IMR-90 (cell line): ENCODE results near the gene MTHFS. TPM values are rescaled to one million over a fixed set of nuclear protein-coding genes. Genes with fewer than 3 reads are reported as not detected.

Experiments used
- ATAC-seq: fragments of 200-7000 bp; cut with Tn5 transposase; 2 replicates; pipeline ENCODE4 v1.9.1; 2020; ENCODE audit warnings: low read depth, mild to moderate bottlenecking, moderate library complexity
- BruUV-seq: library from RNA; stranded (reverse); fragments of 400-500 nt; replicated peaks from 2 replicates; lab custom pipeline; 2021; lab: Mats Ljungman, UMichigan
- CTCF ChIA-PET: fragments of 300-600 bp; formaldehyde crosslinking; extraction: SDS; loops from one replicate; lab custom pipeline; 2021; ENCODE audit warnings: antibody characterized with exemption; lab: Yijun Ruan, JAX
- POLR2A ChIA-PET: fragments of 300-600 bp; sonication (Branson Sonifier 250); formaldehyde crosslinking; loops from one replicate; lab custom pipeline; 2022; ENCODE audit warnings: antibody characterized with exemption; ENCODE audit not compliant: unreplicated experiment; lab: Charles Lee
- DNase-seq: peaks from one replicate; pipeline ENCODE4 v3.0.0; 2013
- H2AFZ ChIP-seq: replicated peaks from 2 replicates; pipeline ENCODE3; 2013; ENCODE audit warnings: low read length, mild to moderate bottlenecking; ENCODE audit not compliant: poor library complexity
- H2AK5ac ChIP-seq: 2 replicates; pipeline ENCODE4 v1.6.1; 2013; ENCODE audit warnings: low read depth, low read length, inconsistent platforms
- H2AK9ac ChIP-seq: replicated peaks from 2 replicates; pipeline ENCODE3; 2013; ENCODE audit warnings: mild to moderate bottlenecking, low read depth, low read length, moderate library complexity; ENCODE audit not compliant: poor library complexity
- H2BK120ac ChIP-seq: 2 replicates; pipeline ENCODE4 v1.6.1; 2013; ENCODE audit warnings: low read depth, low read length, inconsistent platforms
- H2BK15ac ChIP-seq: 3 replicates; pipeline ENCODE4 v1.6.1; 2013; ENCODE audit warnings: low read depth, low read length, inconsistent platforms
- H2BK20ac ChIP-seq: 2 replicates; pipeline ENCODE4 v1.6.1; 2013; ENCODE audit warnings: low read depth, mild to moderate bottlenecking, inconsistent platforms, low read length, moderate library complexity
- H2BK5ac ChIP-seq: 2 replicates; pipeline ENCODE4 v1.6.1; 2013; ENCODE audit warnings: mild to moderate bottlenecking, low read depth, low read length, inconsistent platforms; ENCODE audit not compliant: poor library complexity, severe bottlenecking
- H3K14ac ChIP-seq: replicated peaks from 2 replicates; pipeline ENCODE4 v1.6.1; 2013; ENCODE audit warnings: low read depth, low read length, inconsistent platforms
- H3K18ac ChIP-seq: 2 replicates; pipeline ENCODE4 v1.6.1; 2013; ENCODE audit warnings: low read depth, low read length, control low read depth
- H3K23ac ChIP-seq: 2 replicates; pipeline ENCODE4 v1.6.1; 2013; ENCODE audit warnings: low read depth, low read length, inconsistent platforms
- H3K27ac ChIP-seq: 2 replicates; pipeline ENCODE4 v1.5.1; 2013; ENCODE audit warnings: mild to moderate bottlenecking, control low read depth, low read length; ENCODE audit not compliant: insufficient read depth
- H3K27me3 ChIP-seq: 2 replicates; pipeline ENCODE4 v1.6.1; 2013; ENCODE audit warnings: low read length; ENCODE audit not compliant: control insufficient read depth, insufficient read depth
- H3K36me3 ChIP-seq: 2 replicates; pipeline ENCODE4 v1.6.1; 2013; ENCODE audit warnings: low read length, mixed read lengths; ENCODE audit not compliant: control insufficient read depth, insufficient read depth
- H3K4ac ChIP-seq: 2 replicates; pipeline ENCODE4 v1.6.1; 2013; ENCODE audit warnings: low read depth, low read length, inconsistent platforms
- H3K4me1 ChIP-seq: 2 replicates; pipeline ENCODE4 v1.6.1; 2013; ENCODE audit warnings: low read length, mixed read lengths; ENCODE audit not compliant: control insufficient read depth, insufficient read depth
- H3K4me2 ChIP-seq: 2 replicates; pipeline ENCODE4 v1.6.1; 2013; ENCODE audit warnings: low read depth, mild to moderate bottlenecking, control low read depth, low read length, moderate library complexity
- H3K4me3 ChIP-seq: 2 replicates; pipeline ENCODE4 v1.5.1; 2013; ENCODE audit warnings: low read depth, mild to moderate bottlenecking, control low read depth, low read length, moderate library complexity; ENCODE audit not compliant: insufficient read depth
- H3K56ac ChIP-seq: 2 replicates; pipeline ENCODE4 v1.6.1; 2013; ENCODE audit warnings: low read length, inconsistent platforms; ENCODE audit not compliant: insufficient read depth; ENCODE audit errors: extremely low read depth
- H3K79me1 ChIP-seq, 2 experiments: 2 replicates each; pipeline ENCODE4 v1.6.1; 2013; ENCODE audit warnings: low read length in 2 of 2, inconsistent platforms in 1 of 2, low read depth in 1 of 2
- H3K9ac ChIP-seq: 2 replicates; pipeline ENCODE4 v1.6.1; 2013; ENCODE audit warnings: low read depth, low read length, control low read depth
- H3K9me1 ChIP-seq: 2 replicates; pipeline ENCODE4 v1.6.1; 2013; ENCODE audit warnings: low read length, inconsistent platforms; ENCODE audit not compliant: insufficient read depth
- H3K9me3 ChIP-seq: 2 replicates; pipeline ENCODE4 v1.6.1; 2013; ENCODE audit warnings: low read length; ENCODE audit not compliant: control insufficient read depth, insufficient read depth
- H4K20me1 ChIP-seq: 2 replicates; pipeline ENCODE4 v1.6.1; 2013; ENCODE audit warnings: low read length, inconsistent platforms; ENCODE audit not compliant: insufficient read depth
- H4K5ac ChIP-seq: 2 replicates; pipeline ENCODE4 v1.6.1; 2013; ENCODE audit warnings: mild to moderate bottlenecking, low read depth, low read length, control low read depth
- H4K8ac ChIP-seq, 2 experiments: 2 replicates each; pipeline ENCODE4 v1.6.1; 2013; ENCODE audit warnings: low read depth in 2 of 2, low read length in 2 of 2, control low read depth in 1 of 2, inconsistent platforms in 1 of 2
- H4K91ac ChIP-seq: 2 replicates; pipeline ENCODE4 v1.6.1; 2013; ENCODE audit warnings: low read depth, low read length, inconsistent platforms; ENCODE audit not compliant: insufficient read depth
- CEBPB ChIP-seq: IDR thresholded peaks from 2 replicates; pipeline ENCODE4 v1.6.1; 2012; ENCODE audit warnings: low read depth, low read length, improper control_type of control experiment
- CHD1 ChIP-seq: IDR thresholded peaks from 2 replicates; pipeline ENCODE4 v1.6.1; 2012; ENCODE audit warnings: low read depth, low read length, improper control_type of control experiment
- MAZ ChIP-seq: IDR thresholded peaks from 2 replicates; pipeline ENCODE4 v1.6.1; 2012; ENCODE audit warnings: low read depth, mild to moderate bottlenecking, low read length, improper control_type of control experiment, moderate library complexity, borderline replicate concordance
- NFE2L2 ChIP-seq: fragments of 150-350 bp; IDR thresholded peaks from 2 replicates; pipeline ENCODE4 v1.6.1; 2016; ENCODE audit warnings: low read depth, mild to moderate bottlenecking, low read length
- POLR2A ChIP-seq: IDR thresholded peaks from 2 replicates; pipeline ENCODE4 v1.6.1; 2012; ENCODE audit warnings: mild to moderate bottlenecking, low read depth, low read length
- RAD21 ChIP-seq: IDR thresholded peaks from 2 replicates; pipeline ENCODE4 v1.6.1; 2012; ENCODE audit warnings: low read length, improper control_type of control experiment
- RCOR1 ChIP-seq: IDR thresholded peaks from 2 replicates; pipeline ENCODE4 v1.6.1; 2012; ENCODE audit warnings: mild to moderate bottlenecking, low read length, improper control_type of control experiment; ENCODE audit not compliant: insufficient replicate concordance
- RFX5 ChIP-seq: IDR thresholded peaks from 2 replicates; pipeline ENCODE4 v1.8.0; 2012; ENCODE audit warnings: low read depth, mild to moderate bottlenecking, low read length, moderate library complexity
- whole genome bisulfite sequencing, 2 experiments: methylation state at CpG; one replicate each; pipeline versions ENCODE4 v1.1.5 to v1.1.7; 2013; ENCODE audit warnings: missing lambda C conversion rate in 2 of 2; ENCODE audit not compliant: insufficient read length in 1 of 2; ENCODE audit errors: extremely low coverage in 2 of 2; 5-methylcytosine and 5-hydroxymethylcytosine counted together
- dilution Hi-C: fragments of 300-500 bp; cut with HindIII; formaldehyde crosslinking; loops from one replicate; pipeline ENCODE4 v1.14.3; 2018; ENCODE audit warnings: low sequenced_read_pairs; ENCODE audit not compliant: unreplicated experiment
- in situ Hi-C: fragments of 300-500 bp; cut with MboI; formaldehyde crosslinking; loops from 3 replicates; pipeline ENCODE4 v1.14.3; 2019; ENCODE audit warnings: low sequenced_read_pairs, inconsistent platforms, mixed read lengths
- intact Hi-C: fragments of 100-400 bp; cut with micrococcal nuclease; formaldehyde crosslinking; loops from 2 replicates; pipeline ENCODE4 v1.10.0; 2022
- polyA plus RNA-seq, 3 experiments: library from polyadenylated mRNA; depleted of rRNA; stranded (reverse); fragments of >200 nt; gene quantifications; 2 replicates each; pipeline ENCODE4 v1.2.3, GENCODE V29; 2012; ENCODE audit warnings: low replicate concordance in 1 of 3
- total RNA-seq: library from RNA; depleted of rRNA; stranded (reverse); fragments of >200 nt; gene quantifications from 2 replicates; pipeline ENCODE4 v1.2.3, GENCODE V29; 2012
- TF ChIP-seq, protein P1 (sequence below): conservative IDR thresholded peaks from 2 replicates; pipeline ENCODE4 v1.5.1; 2012; ENCODE audit warnings: mild to moderate bottlenecking, low read depth, low read length, improper control_type of control experiment
- TF ChIP-seq, protein P2 (sequence below): fragments of 150-350 bp; IDR thresholded peaks from 2 replicates; pipeline ENCODE4 v1.6.1; 2016; ENCODE audit warnings: low read depth, mild to moderate bottlenecking, low read length, moderate library complexity, borderline replicate concordance

The MTHFS gene
- total and polyA plus RNA-seq, 2 of the 4 experiments (the other 2 are of a cell fraction), result 5.5 to 6.3 TPM

DNA sequence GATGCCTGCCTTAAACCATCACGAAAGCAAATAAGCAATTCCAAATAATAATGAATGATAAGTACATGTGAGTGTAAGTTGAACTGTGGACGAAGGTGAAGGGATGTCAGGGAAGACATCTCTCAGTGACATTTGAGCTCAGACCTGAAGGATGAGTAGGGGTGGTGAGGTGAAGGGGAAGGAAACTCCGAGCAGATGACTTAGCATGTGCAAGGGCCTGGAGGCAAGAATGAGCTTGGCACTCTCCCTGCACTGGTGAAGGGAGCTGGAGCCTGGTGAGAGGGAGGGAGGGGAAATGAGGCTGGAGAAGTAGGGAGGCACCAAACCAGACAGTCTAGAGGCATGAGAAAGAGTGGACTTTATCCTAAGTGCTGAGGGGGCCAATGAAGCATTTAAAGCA is 84.3 kb downstream of the MTHFS start:
- no peak overlapping the region for H2BK120ac ChIP-seq
- no peak overlapping the region for H2AK9ac ChIP-seq
- no peak overlapping the region for H3K4me3 ChIP-seq
- no peak overlapping the region for H4K8ac ChIP-seq
- in situ Hi-C loops, result no loop called here
- no peak overlapping the region for H2AFZ ChIP-seq
- no peak for TF ChIP-seq NFE2L2
- no peak for TF ChIP-seq CEBPB
- no peak for TF ChIP-seq CHD1
- no peak for TF ChIP-seq RFX5
- no peak for TF ChIP-seq RAD21
- TF ChIP-seq, protein P1, sequence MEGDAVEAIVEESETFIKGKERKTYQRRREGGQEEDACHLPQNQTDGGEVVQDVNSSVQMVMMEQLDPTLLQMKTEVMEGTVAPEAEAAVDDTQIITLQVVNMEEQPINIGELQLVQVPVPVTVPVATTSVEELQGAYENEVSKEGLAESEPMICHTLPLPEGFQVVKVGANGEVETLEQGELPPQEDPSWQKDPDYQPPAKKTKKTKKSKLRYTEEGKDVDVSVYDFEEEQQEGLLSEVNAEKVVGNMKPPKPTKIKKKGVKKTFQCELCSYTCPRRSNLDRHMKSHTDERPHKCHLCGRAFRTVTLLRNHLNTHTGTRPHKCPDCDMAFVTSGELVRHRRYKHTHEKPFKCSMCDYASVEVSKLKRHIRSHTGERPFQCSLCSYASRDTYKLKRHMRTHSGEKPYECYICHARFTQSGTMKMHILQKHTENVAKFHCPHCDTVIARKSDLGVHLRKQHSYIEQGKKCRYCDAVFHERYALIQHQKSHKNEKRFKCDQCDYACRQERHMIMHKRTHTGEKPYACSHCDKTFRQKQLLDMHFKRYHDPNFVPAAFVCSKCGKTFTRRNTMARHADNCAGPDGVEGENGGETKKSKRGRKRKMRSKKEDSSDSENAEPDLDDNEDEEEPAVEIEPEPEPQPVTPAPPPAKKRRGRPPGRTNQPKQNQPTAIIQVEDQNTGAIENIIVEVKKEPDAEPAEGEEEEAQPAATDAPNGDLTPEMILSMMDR, result no peak
- no peak for TF ChIP-seq POLR2A
- no peak for TF ChIP-seq RCOR1
- TF ChIP-seq, protein P2, sequence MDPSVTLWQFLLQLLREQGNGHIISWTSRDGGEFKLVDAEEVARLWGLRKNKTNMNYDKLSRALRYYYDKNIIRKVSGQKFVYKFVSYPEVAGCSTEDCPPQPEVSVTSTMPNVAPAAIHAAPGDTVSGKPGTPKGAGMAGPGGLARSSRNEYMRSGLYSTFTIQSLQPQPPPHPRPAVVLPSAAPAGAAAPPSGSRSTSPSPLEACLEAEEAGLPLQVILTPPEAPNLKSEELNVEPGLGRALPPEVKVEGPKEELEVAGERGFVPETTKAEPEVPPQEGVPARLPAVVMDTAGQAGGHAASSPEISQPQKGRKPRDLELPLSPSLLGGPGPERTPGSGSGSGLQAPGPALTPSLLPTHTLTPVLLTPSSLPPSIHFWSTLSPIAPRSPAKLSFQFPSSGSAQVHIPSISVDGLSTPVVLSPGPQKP, result no peak
- TF ChIP-seq MAZ, result no peak
- H3K36me3 ChIP-seq, result no peaks in the 10 kb centered on the region
- CTCF ChIA-PET, result interaction anchor here (0.5 kb wide), 1 partner anchor 98 kb away, joined by 3 read pairs; no protein-coding TSS in a partner anchor
- no peak overlapping the region for H4K91ac ChIP-seq
- no peaks in the 10 kb centered on the region for H4K20me1 ChIP-seq
- no peaks in the 10 kb centered on the region for H3K79me1 ChIP-seq
- dilution Hi-C loops, result no loop called here
- POLR2A ChIA-PET, result no interaction called here
- H3K9ac ChIP-seq, result no peak overlapping the region
- H3K14ac ChIP-seq, result no peak overlapping the region
- intact Hi-C loops, result no loop called here
- H3K9me3 ChIP-seq, result no peaks in the 10 kb centered on the region
- no peak for ATAC-seq
- H2AK5ac ChIP-seq, result no peak overlapping the region
- no peak overlapping the region for H3K4me2 ChIP-seq
- H3K27ac ChIP-seq, result no peak overlapping the region
- no TSS peak for BruUV-seq
- no peak overlapping the region for H2BK20ac ChIP-seq
- no peak overlapping the region for H2BK5ac ChIP-seq
- H3K4me1 ChIP-seq, result no peaks in the 10 kb centered on the region; the same call in 1 of the 2 replicates
- H4K5ac ChIP-seq, result no peak overlapping the region
- H3K27me3 ChIP-seq, result peaks cover 8% of the 10 kb centered on the region
- H3K9me1 ChIP-seq, result no peaks in the 10 kb centered on the region
- no peak overlapping the region for H3K56ac ChIP-seq
- WGBS, 2 experiments, result 41% methylated on average over 2 of the region's 3 CpGs; no CpG with 5 or more reads in 1 of the 2 experiments
- H3K23ac ChIP-seq, result no peak overlapping the region
- H3K4ac ChIP-seq, result no peak overlapping the region
- no peak overlapping the region for H2BK15ac ChIP-seq
- DNase-seq, result no peak
- H3K18ac ChIP-seq, result no peak overlapping the region
